GM23248 (cell line): ENCODE measurements around the gene FAM193B. TPM values are rescaled to one million over a fixed set of nuclear protein-coding genes. Genes with fewer than 3 reads are reported as not detected.
A peak's percentile ranks its signal among the peaks of the same experiment; 100 is the strongest.
"Not testable (repeated sequence)": the region's sequence is repeated elsewhere in the genome, so short reads cannot be mapped to it uniquely, and the experiment has no call there.

Experiments
- DNase-seq: peaks from one replicate; pipeline ENCODE4 v3.0.0-alpha.2; 2015
- H2AFZ ChIP-seq: fragments of 200-600 bp; sonication (generic); 2 replicates; pipeline ENCODE4 v1.6.1; 2016; ENCODE audit warnings: antibody characterized with exemption
- H3F3A ChIP-seq: fragments of 200-600 bp; sonication (generic); 2 replicates; pipeline ENCODE4 v1.6.1; 2016; ENCODE audit warnings: mild to moderate bottlenecking, antibody characterized with exemption, mixed run types; ENCODE audit not compliant: insufficient read depth
- H3K27ac ChIP-seq: fragments of 200-600 bp; sonication (generic); 2 replicates; pipeline ENCODE4 v1.5.1; 2016; ENCODE audit warnings: mild to moderate bottlenecking
- H3K27me3 ChIP-seq: fragments of 200-600 bp; sonication (generic); replicated peaks from 2 replicates; pipeline ENCODE4 v1.6.1; 2016; ENCODE audit warnings: mild to moderate bottlenecking; ENCODE audit not compliant: insufficient read depth
- H3K36me3 ChIP-seq: fragments of 200-600 bp; sonication (generic); 2 replicates; pipeline ENCODE4 v1.6.1; 2016; ENCODE audit warnings: low read depth, mild to moderate bottlenecking
- H3K4me1 ChIP-seq: fragments of 200-600 bp; sonication (generic); 2 replicates; pipeline ENCODE4 v1.6.1; 2016; ENCODE audit warnings: mild to moderate bottlenecking; ENCODE audit not compliant: insufficient read depth
- H3K4me2 ChIP-seq: fragments of 200-600 bp; sonication (generic); one replicate; pipeline ENCODE4 v1.6.1; 2016; ENCODE audit warnings: mild to moderate bottlenecking; ENCODE audit not compliant: unreplicated experiment
- H3K4me3 ChIP-seq: fragments of 200-600 bp; sonication (generic); 2 replicates; pipeline ENCODE4 v1.5.1; 2016; ENCODE audit warnings: mild to moderate bottlenecking
- H3K79me2 ChIP-seq: fragments of 200-600 bp; sonication (generic); 2 replicates; pipeline ENCODE4 v1.6.1; 2016; ENCODE audit warnings: mild to moderate bottlenecking; ENCODE audit not compliant: insufficient read depth
- H3K9ac ChIP-seq: fragments of 200-600 bp; sonication (generic); 2 replicates; pipeline ENCODE4 v1.6.1; 2016; ENCODE audit warnings: mild to moderate bottlenecking
- H3K9me2 ChIP-seq: fragments of 200-600 bp; sonication (generic); 2 replicates; pipeline ENCODE4 v1.6.1; 2016; ENCODE audit warnings: mixed run types, mild to moderate bottlenecking, moderate library complexity; ENCODE audit not compliant: insufficient read depth
- H3K9me3 ChIP-seq: fragments of 200-600 bp; sonication (generic); one replicate; pipeline ENCODE4 v1.6.1; 2017; ENCODE audit warnings: low read depth
- H4K20me1 ChIP-seq: fragments of 200-600 bp; sonication (generic); 2 replicates; pipeline ENCODE4 v1.6.0; 2016; ENCODE audit not compliant: insufficient read depth
- EZH2 ChIP-seq: fragments of 200-600 bp; sonication (generic); IDR thresholded peaks from 2 replicates; pipeline ENCODE4 v1.6.1; 2018; ENCODE audit warnings: antibody characterized with exemption, mild to moderate bottlenecking; ENCODE audit not compliant: insufficient read depth, poor library complexity, severe bottlenecking
- EZH2phosphoT487 ChIP-seq: fragments of 200-600 bp; sonication (generic); IDR thresholded peaks from 2 replicates; pipeline ENCODE4 v1.6.1; 2018; ENCODE audit warnings: antibody characterized with exemption, moderate library complexity, mild to moderate bottlenecking, low read depth; ENCODE audit not compliant: insufficient read depth
- whole genome bisulfite sequencing, 2 experiments: methylation state at CpG; one replicate each; pipeline ENCODE4 v1.1.6; 2015 to 2017; ENCODE audit warnings: low lambda C conversion rate in 2 of 2, low coverage in 1 of 2; ENCODE audit errors: missing lambda C conversion rate in 2 of 2; 5-methylcytosine and 5-hydroxymethylcytosine counted together
- in situ Hi-C: fragments of 300-500 bp; cut with MboI; formaldehyde crosslinking; loops from 2 replicates; pipeline ENCODE4 v1.15.0; 2020
- polyA plus RNA-seq: library from polyadenylated mRNA; unstranded; fragments of >200 nt; fragmentation: Nextera tagmentation; extraction: Ambion mirVana; gene quantifications from 2 replicates; pipeline ENCODE4 v1.2.1, GENCODE V29; 2016
- total RNA-seq: library from RNA; depleted of rRNA; stranded (reverse); fragments of >200 nt; shearing (Covaris generic); gene quantifications from 2 replicates; pipeline ENCODE4 v1.2.3, GENCODE V29; 2014

The FAM193B gene
- total and polyA plus RNA-seq, 2 experiments from 2014 or later = 8.0 to 21.9 TPM

DNA sequence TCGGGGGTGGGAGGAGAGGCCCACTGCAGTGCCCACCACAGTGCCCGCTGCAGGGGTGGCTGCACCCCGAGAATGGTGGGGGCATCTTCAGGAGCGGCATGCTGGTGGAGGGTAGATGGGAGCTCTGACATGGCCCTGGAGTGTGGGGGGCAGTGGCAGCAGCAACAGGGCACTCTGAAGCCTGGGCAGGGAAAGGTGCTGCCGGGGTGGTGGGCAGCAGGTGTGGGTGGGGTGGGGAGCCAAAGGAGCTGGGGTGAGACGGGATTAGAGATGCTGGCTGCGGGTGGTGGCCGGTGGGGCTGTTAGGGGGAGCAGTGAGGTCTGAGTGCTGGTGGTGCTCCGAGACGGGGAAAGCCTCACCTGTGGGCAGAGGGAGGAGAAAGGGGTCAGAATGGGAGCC is 18.0 kb downstream of the FAM193B start:
- 82 to 85% methylated on average over 4 to 10 of the region's 10 CpGs for WGBS, 2 experiments
- Histone ChIP-seq H3K9me3 (no peaks in the 10 kb centered on the region), H4K20me1 (no peaks in the 10 kb centered on the region), H3F3A (peaks cover 52% of the 10 kb centered on the region), H3K27ac (peak overlapping the region; percentile 90; the same call in 1 of the 2 replicates), H3K79me2 (peaks cover 78% of the 10 kb centered on the region), H3K4me1 (peaks cover 38% of the 10 kb centered on the region), H2AFZ (no peak overlapping the region), H3K9me2 (no peaks in the 10 kb centered on the region), H3K4me2 (no peak overlapping the region), H3K4me3 (no peak overlapping the region), H3K36me3 (peaks cover 25% of the 10 kb centered on the region), H3K9ac (no peak overlapping the region), H3K27me3 (no peaks in the 10 kb centered on the region)
- no peak for DNase-seq
- TF ChIP-seq EZH2phosphoT487 (no peak), EZH2 (no peak)
- in situ Hi-C loops = no loop called here

DNA sequence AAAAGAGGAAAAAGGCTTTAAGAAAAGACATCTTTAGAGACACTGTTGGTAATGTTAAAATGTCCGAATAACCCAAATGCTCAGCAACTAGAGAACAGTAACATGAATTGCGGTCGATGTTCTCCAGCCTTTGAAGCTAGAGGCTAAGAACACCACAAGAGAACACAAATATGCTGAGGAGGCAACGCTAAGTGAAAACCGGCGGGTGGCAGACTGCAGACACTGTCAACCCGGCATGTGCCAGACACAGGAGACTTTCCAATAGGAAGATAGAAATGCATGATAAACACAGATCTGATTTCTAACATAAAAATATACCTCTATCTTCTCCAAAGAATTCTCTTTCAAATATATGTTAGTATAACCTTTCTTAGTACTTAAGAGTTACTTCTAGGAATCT is 19.2 kb downstream of the FAM193B start:
- no peak overlapping the region for H3K4me3 ChIP-seq
- H3K36me3 ChIP-seq = peaks cover 25% of the 10 kb centered on the region
- no peaks in the 10 kb centered on the region for H4K20me1 ChIP-seq
- in situ Hi-C loops = no loop called here
- 93 to 94% methylated on average over 7 of the region's 7 CpGs for WGBS, 2 experiments
- no peaks in the 10 kb centered on the region for H3K9me2 ChIP-seq
- TF ChIP-seq EZH2 = no peak
- TF ChIP-seq EZH2phosphoT487 = no peak
- no peak overlapping the region for H3K27ac ChIP-seq
- peaks cover 78% of the 10 kb centered on the region for H3K79me2 ChIP-seq
- H2AFZ ChIP-seq = no peak overlapping the region
- H3F3A ChIP-seq = peaks cover 45% of the 10 kb centered on the region
- no peak overlapping the region for H3K9ac ChIP-seq
- no peaks in the 10 kb centered on the region for H3K27me3 ChIP-seq
- no peaks in the 10 kb centered on the region for H3K9me3 ChIP-seq
- no peak for DNase-seq
- peaks cover 34% of the 10 kb centered on the region for H3K4me1 ChIP-seq
- no peak overlapping the region for H3K4me2 ChIP-seq

DNA sequence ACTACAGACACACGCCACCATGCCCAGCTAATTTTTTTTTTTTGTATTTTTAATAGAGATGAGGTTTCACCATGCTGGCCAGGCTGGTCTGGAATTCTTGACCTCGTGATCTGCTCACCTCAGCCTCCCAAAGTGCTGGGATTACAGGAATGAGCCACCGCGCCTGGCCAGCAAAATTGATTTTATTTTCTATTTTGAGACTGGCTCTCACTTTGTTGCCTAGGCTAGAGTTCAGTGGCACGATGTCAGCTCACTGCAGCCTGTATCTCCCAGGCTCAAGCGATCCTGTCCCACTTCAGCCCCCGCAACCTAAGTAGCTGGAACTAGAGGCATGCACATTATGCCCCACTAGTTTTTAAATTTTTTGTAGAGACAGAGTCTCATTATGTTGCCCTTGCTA is 19.9 kb downstream of the FAM193B start:
- H4K20me1 ChIP-seq, H2AFZ ChIP-seq, H3K4me3 ChIP-seq, DNase-seq, H3K9me2 ChIP-seq, in situ Hi-C loops, H3K4me2 ChIP-seq, H3K9ac ChIP-seq, H3K27me3 ChIP-seq, H3K27ac ChIP-seq, H3K9me3 ChIP-seq: not testable (repeated sequence)
- H3K4me1 ChIP-seq = peaks cover 29% of the 10 kb centered on the region
- peaks cover 76% of the 10 kb centered on the region for H3K79me2 ChIP-seq
- peaks cover 40% of the 10 kb centered on the region for H3F3A ChIP-seq
- H3K36me3 ChIP-seq = peaks cover 25% of the 10 kb centered on the region
- 98 to 99% methylated on average over 7 of the region's 7 CpGs for WGBS, 2 experiments

DNA sequence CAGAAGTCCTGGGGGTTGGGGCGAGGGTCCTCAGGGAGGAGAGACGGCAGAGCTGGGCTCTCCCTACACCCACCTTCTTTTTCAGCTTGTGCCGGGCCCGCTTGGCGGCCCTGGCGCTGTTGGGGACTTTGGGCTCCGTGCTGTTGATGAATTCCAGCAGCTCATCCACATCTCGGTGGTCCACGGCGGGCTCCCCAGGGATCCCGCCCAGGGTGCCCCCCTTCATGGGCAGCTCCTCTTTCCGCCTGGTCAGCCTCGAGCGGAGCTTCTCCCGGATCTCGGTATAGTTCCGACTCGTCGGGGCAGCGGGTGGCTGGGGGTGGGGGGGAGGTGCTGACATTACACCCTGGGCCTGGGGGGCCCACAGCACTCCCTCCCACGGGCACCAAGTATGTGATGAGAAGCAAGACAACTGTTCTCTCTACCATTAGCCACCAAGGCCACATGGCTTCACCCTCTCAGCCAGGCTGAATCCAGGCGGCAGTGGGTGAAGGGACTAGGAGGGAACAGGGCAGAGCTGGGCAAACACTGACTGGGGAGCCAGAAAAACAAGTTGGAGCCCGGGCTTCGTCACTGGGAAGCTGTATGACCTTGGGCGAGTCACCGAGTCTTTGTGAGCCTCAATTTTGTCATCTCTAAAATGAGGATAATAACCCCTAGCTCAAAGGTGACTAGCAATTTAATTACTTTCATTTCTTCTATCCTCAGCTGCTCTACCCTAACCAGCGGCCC is 23.0 kb downstream of the FAM193B start:
- H3F3A ChIP-seq = peaks cover 14% of the 10 kb centered on the region
- no peak overlapping the region for H3K4me3 ChIP-seq
- H2AFZ ChIP-seq = no peak overlapping the region
- H3K9ac ChIP-seq = no peak overlapping the region
- no peaks in the 10 kb centered on the region for H3K27me3 ChIP-seq
- no peaks in the 10 kb centered on the region for H3K9me3 ChIP-seq
- H3K27ac ChIP-seq = no peak overlapping the region
- no peaks in the 10 kb centered on the region for H4K20me1 ChIP-seq
- in situ Hi-C loops = no loop called here
- H3K36me3 ChIP-seq = peaks cover 25% of the 10 kb centered on the region
- peaks cover 79% of the 10 kb centered on the region for H3K79me2 ChIP-seq
- no peaks in the 10 kb centered on the region for H3K4me1 ChIP-seq
- no peaks in the 10 kb centered on the region for H3K9me2 ChIP-seq
- no peak for DNase-seq
- 90 to 92% methylated on average over 26 to 27 of the region's 27 CpGs for WGBS, 2 experiments
- no peak for TF ChIP-seq EZH2phosphoT487
- TF ChIP-seq EZH2 = no peak
- no peak overlapping the region for H3K4me2 ChIP-seq

DNA sequence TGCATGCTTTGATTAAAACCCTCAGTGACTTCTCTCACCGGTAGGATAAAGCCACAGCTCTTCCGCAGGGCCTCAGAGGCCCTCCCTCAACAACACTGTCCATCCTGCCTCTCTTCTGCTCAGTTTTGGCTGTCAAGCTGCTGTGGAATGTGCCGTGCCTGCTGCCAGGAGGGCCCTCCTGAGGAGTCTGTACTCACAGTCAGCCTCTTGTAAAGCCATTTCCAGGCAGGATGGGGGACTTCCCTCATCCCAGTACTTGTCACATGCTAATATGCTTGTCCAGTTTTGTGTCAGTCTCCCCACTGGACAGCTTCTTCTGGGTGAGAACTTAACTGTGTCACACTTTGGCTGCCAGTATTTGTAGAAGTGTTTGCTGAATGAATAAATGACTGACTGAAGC is 23.7 kb downstream of the FAM193B start:
- Histone ChIP-seq H3K9ac (no peak overlapping the region), H3K36me3 (peaks cover 26% of the 10 kb centered on the region)

More for the DNA sequence above, 23.7 kb downstream of the FAM193B start:
- Histone ChIP-seq H4K20me1 (no peaks in the 10 kb centered on the region), H3K9me2 (no peaks in the 10 kb centered on the region), H3K9me3 (no peaks in the 10 kb centered on the region), H3K27me3 (no peaks in the 10 kb centered on the region), H3K4me1 (no peaks in the 10 kb centered on the region), H2AFZ (no peak overlapping the region), H3K27ac (no peak overlapping the region), H3K4me3 (no peak overlapping the region), H3F3A (peaks cover 11% of the 10 kb centered on the region), H3K4me2 (no peak overlapping the region), H3K79me2 (peaks cover 74% of the 10 kb centered on the region)
- no peak for DNase-seq
- in situ Hi-C loops = no loop called here
- TF ChIP-seq EZH2phosphoT487 (no peak), EZH2 (no peak)
- 82% methylated on average over 3 of the region's 3 CpGs for WGBS, 2 experiments
